Stimulated activated CD4-positive, alpha-beta T cell treated with anti-CD3 and anti-CD28 coated beads, Interleukin-1b, Interleukin-23, amount 100 ng/mL, for 4 hours (primary cell): ENCODE measurements around the gene VPS13D.
A peak's percentile ranks its signal among the peaks of the same experiment; 100 is the strongest.

Experiments
- DNase-seq, 2 donors: peaks; one replicate each; pipeline ENCODE4 v3.0.0-alpha.2; 2020; ENCODE audit warnings: low read depth in 2 of 2

The VPS13D gene

GRCh38 chr1:12336413-12336812 lies 106.6 kb downstream of the VPS13D start:
- no peak for DNase-seq

GRCh38 chr1:12338017-12338416 lies 108.2 kb downstream of the VPS13D start:
- no peak for DNase-seq

- DNase-seq: no peak
These were observed 109.0 kb downstream of the VPS13D start for GRCh38 chr1:12338823-12339222.

GRCh38 chr1:12339396-12339795 lies 109.6 kb downstream of the VPS13D start:
- no peak for DNase-seq

- DNase-seq: no peak
These were observed 110.1 kb downstream of the VPS13D start for GRCh38 chr1:12339811-12340543.

- DNase-seq: no peak
These were observed 110.7 kb downstream of the VPS13D start for GRCh38 chr1:12340544-12340930.

GRCh38 chr1:12341667-12342066 lies 111.8 kb downstream of the VPS13D start:
- no peak for DNase-seq

GRCh38 chr1:12342401-12343003 lies 112.7 kb downstream of the VPS13D start:
- DNase-seq: no peak

GRCh38 chr1:12343823-12344487 lies 114.1 kb downstream of the VPS13D start:
- DNase-seq: no peak

GRCh38 chr1:12344596-12345349 lies 114.9 kb downstream of the VPS13D start:
- peak in 1 of 2 donors; percentile 6 for DNase-seq

- DNase-seq: peak in 1 of 2 donors; percentile 1
These were observed 115.8 kb downstream of the VPS13D start for GRCh38 chr1:12345350-12346217.

- DNase-seq: no peak
These were observed 116.8 kb downstream of the VPS13D start for GRCh38 chr1:12346483-12347151.

GRCh38 chr1:12348113-12348512 lies 118.3 kb downstream of the VPS13D start:
- DNase-seq: no peak

- no peak for DNase-seq
These were observed 124.2 kb downstream of the VPS13D start for GRCh38 chr1:12353981-12354380.

GRCh38 chr1:12356004-12356890 lies 126.4 kb downstream of the VPS13D start:
- DNase-seq: no peak

- DNase-seq: no peak
These were observed 128.7 kb downstream of the VPS13D start for GRCh38 chr1:12358499-12358898.

- no peak for DNase-seq
These were observed 129.7 kb downstream of the VPS13D start for GRCh38 chr1:12359359-12360133.

GRCh38 chr1:12368646-12369045 lies 138.8 kb downstream of the VPS13D start:
- DNase-seq: no peak

GRCh38 chr1:12369258-12369657 lies 139.4 kb downstream of the VPS13D start:
- DNase-seq: no peak
